DMS 273 (cell line): Measurements from ENCODE around the gene C2orf15.
"Not testable (repeated sequence)": the region's sequence is repeated elsewhere in the genome, so short reads cannot be mapped to it uniquely, and the experiment has no call there.

Experiments
- DNase-seq: peaks from one replicate; lab custom pipeline; 2025; ENCODE audit not compliant: unreplicated experiment; lab: John Stamatoyannopoulos, UW

C2orf15 gene

GRCh38 chr2:99159594-99159993 lies 18.1 kb downstream of the C2orf15 start:
- no peak for DNase-seq

DNA sequence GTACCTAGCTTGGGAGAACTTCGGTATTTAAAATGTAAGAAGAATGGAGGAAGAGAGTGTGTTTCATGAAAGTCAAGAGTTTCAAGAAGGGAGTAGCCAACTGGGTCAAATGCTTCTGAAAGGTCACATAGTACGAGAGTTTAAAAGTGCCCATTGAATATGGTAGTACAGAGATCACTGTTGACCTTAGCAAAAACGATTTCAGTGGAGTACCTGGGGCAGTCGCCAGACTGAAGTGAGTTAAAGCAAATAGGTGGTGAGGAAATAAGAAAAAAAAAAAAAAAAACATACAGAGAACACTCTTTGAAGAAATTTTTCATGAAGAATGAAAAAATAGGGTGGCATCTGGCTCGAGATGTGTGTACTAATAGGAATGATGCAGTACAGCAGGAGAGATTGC lies 24.7 kb downstream of the C2orf15 start:
- no peak for DNase-seq

DNA sequence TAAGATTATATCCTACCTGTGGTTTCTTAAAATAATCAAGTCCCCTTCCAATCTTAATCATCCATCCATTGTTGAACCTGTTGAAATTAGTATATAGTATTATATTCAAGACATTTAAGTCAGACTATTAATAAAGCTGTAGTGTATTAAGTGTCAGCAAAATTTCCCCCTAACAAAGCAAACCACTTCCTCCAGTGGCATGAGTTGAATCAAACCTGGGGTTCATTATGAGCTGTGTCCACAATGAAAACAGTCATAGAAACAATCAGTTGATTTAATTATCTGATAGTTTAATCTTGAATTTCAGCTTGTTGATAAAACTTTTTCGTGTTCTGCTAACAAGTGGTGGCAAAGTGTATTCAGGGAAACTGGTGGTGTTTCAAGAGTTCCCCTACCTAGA lies 28.0 kb downstream of the C2orf15 start:
- DNase-seq = no peak

GRCh38 chr2:99171377-99172140 lies 30.1 kb downstream of the C2orf15 start:
- no peak for DNase-seq

DNA sequence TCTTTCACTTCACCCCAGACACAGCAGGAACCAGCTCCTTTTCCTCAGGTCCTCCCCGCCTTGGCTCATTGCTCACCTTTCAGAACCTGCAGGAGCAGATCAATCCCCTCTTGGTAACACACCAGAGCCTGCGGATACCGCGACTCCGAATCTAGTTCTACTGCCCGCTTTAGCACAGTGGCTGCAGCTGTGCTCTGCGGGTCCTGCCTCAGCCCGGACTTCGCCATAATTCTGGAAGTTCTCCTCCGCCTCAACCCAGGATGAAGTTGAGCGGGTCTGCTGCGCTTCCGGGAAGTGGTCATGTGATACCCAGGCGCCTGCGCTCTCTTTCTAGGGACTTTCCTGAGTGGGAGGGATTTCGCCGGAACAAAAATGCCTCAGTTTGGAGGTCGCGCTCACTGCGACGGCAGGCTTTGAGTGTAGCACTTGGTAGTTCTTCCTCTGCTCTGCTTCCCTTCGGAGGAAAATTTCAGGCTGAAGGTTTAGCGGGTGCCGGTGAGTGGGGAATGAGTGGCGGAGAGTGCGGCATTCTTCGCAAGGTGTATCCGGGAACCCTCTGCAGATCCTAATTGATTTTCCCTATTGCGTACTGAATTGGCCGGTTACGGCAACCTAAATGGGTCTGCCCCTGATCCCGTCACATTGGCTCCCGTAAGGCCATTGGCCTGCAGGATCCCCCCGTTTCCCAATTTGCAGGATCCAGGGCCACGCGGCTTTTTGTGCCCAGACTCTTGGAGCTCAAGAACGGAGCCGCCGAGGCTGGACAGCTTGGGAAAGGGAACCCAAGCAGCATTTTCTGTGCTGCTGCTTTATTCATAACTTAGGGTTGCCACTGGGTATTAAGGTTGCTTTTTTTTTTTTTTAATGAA lies 39.5 kb downstream of the C2orf15 start, which contains the start of the genes MITD1 and MRPL30:
Gene MITD1 (minus strand): TSS at position 304 of the 869 bp plus-strand sequence. CDS start 77 bp downstream, at position 227.
Gene MRPL30 (plus strand): TSS at position 430 of the 869 bp plus-strand sequence. CDS start 5,020 bp downstream, outside the sequence.
- DNase-seq = peak; percentile 97

- peak; percentile 35 for DNase-seq
Observed at GRCh38 chr2:99181624-99182000, 40.1 kb downstream of the C2orf15 start.

DNA sequence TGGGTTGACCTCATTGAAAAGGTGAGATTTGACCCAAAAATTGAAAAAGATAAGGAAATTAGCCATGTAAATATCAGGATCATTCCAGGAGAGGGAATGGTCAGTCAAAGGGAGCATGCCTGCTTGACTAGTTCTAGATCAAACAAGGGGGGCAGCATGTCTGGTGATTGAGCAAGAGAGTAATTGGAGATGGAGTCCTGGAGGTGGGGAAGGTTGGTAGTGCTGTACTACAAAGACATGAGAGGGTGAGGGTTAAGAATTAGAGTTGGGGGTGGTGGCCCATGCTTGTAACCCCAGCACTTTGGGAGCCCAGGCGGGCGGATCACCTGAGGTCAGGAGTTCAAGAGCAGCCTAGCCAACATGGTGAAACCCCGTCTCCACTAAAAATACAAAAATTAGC lies 41.5 kb downstream of the C2orf15 start:
- DNase-seq = no peak

GRCh38 chr2:99184811-99185210 lies 43.3 kb downstream of the C2orf15 start:
- no peak for DNase-seq

- DNase-seq = no peak
Observed at GRCh38 chr2:99187011-99187410, 45.5 kb downstream of the C2orf15 start.

GRCh38 chr2:99188357-99188756 lies 46.9 kb downstream of the C2orf15 start:
- DNase-seq = no peak

- no peak for DNase-seq
Observed at GRCh38 chr2:99190548-99190947, 49.0 kb downstream of the C2orf15 start.

- DNase-seq = not testable (repeated sequence)
Observed at GRCh38 chr2:99192364-99192763, 50.9 kb downstream of the C2orf15 start.

DNA sequence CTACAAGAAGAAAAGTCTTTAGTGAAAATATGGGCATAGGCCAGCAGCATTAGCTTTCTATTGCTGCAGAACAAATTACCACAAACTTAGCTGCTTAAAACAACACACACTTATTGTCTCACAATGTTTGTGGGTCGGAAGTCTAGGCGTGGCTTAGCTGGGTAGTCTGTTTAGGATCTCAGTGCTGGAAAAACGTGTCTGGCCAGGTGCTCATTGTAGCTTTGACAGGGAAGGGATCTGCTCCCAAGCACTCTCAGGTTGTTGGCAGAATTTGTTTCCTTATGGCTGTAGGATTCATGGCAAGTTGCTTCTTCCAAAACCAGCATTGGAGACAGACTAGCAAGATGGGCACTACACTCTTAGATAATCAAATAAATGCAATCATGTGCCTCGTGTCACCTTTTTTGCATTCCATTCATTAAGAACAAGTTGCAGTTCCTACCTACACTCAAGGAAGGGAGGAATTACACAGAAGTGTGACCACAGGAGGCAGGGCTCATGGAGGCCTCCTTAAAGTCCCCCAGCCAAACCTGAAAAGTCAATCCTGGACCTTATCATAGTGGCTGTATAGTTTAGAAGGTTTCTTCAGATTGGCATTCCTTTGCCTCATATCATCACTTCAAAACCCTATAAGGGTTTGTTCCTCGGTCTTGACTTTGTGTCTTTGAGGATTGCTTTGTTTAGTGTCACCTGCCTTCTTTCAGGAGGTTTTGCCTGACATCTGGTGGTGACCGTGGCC lies 56.8 kb downstream of the C2orf15 start:
- DNase-seq = no peak

GRCh38 chr2:99200076-99200800 lies 58.7 kb downstream of the C2orf15 start:
- no peak for DNase-seq
